Activated CD8-positive, alpha-beta T cell treated with anti-CD3 and anti-CD28 coated beads, Interleukin-2, amount 10 ng/mL, durations not matched to agents 7 days and 5 days (primary cell): ENCODE results near the gene USP48. TPM values are rescaled to one million over a fixed set of nuclear protein-coding genes. Genes with fewer than 3 reads are reported as not detected.

Experiments used
- ATAC-seq: fragments of 150-1000 bp; cut with Tn5 transposase; one replicate; pipeline ENCODE4 v1.10.0; 2021; ENCODE audit warnings: moderate library complexity
- CTCF ChIA-PET: fragments of 350-600 bp; sonication (Branson Sonifier 250); formaldehyde crosslinking; loops from one replicate; lab custom pipeline; 2021; ENCODE audit warnings: antibody characterized with exemption; lab: Charles Lee
- POLR2A ChIA-PET: fragments of 350-600 bp; sonication (Branson Sonifier 250); formaldehyde crosslinking; loops from one replicate; lab custom pipeline; 2021; ENCODE audit warnings: antibody characterized with exemption; lab: Charles Lee
- DNase-seq: peaks from one replicate; pipeline ENCODE4 v3.0.0-alpha.2; 2020
- H3K27ac Mint-ChIP-seq: one replicate; pipeline ENCODE4 v1.8.0; 2021; ENCODE audit warnings: mild to moderate bottlenecking, mixed read lengths
- H3K27me3 Mint-ChIP-seq: one replicate; pipeline ENCODE4 v1.8.0; 2021; ENCODE audit warnings: low read depth, mixed read lengths
- H3K36me3 Mint-ChIP-seq: one replicate; pipeline ENCODE4 v1.8.0; 2021; ENCODE audit warnings: low read depth, mixed read lengths
- H3K4me1 Mint-ChIP-seq: one replicate; pipeline ENCODE4 v1.8.0; 2021; ENCODE audit warnings: low read depth, mixed read lengths
- H3K4me3 Mint-ChIP-seq: one replicate; pipeline ENCODE4 v1.8.0; 2021; ENCODE audit warnings: mild to moderate bottlenecking, mixed read lengths
- H3K9me3 Mint-ChIP-seq: one replicate; pipeline ENCODE4 v1.8.0; 2022; ENCODE audit warnings: mixed read lengths; ENCODE audit not compliant: insufficient read depth
- total RNA-seq, 2 experiments: library from RNA; stranded (reverse); gene quantifications; one replicate each; pipeline ENCODE4 v1.2.3, GENCODE V29; 2021

The USP48 gene
- total RNA-seq, 2 experiments from 2014 or later, result 71.3 to 74.9 TPM

DNA sequence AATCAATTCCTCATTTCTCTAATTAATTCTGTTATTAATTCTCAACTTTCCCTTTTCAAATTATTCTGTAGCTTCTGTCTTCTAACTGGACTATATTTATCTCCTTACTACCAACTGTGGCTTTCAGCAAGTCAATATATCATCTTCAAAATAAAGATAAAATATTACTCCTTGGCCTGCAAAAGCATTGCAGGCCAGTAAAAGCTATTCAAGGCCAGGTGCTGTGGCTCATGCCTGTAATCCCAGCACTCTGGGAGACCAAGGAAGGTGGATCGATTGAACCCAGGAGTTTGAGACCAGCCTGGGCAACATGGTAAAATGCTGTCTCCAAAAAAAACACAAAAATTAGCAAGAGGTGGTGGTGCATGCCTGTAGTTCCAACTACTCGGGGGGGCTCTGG, 27.9 kb downstream of the USP48 start:
- CTCF ChIA-PET, result interaction anchor here (1.6 kb wide), 1 partner anchor 208 kb away, joined by 4 read pairs; no protein-coding TSS in a partner anchor
- POLR2A ChIA-PET, result no interaction called here
- peaks cover 43% of the 10 kb centered on the region for H3K36me3 Mint-ChIP-seq

DNA sequence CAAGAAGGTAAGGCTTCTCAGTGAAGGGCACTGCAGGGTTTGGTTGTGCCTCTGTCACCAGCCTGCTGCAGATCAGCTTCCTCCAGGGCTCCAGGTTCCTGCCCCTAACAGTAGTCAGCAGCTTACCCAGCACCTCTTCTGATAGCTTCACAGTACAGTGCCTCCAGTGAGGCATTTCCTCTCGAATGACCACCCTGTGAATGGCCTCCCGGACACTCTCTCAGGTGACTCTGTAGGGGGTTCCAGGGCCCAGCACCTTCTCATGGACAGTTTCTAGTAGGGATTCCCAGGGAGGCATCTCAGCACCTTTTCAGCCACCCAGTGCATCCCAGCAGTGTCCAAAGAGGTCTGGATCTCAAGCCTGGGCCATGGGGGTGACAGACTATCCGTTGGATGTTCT, 28.4 kb downstream of the USP48 start:
- Mint-ChIP-seq H3K36me3 (peaks cover 46% of the 10 kb centered on the region), H3K27ac (no peak overlapping the region), H3K27me3 (no peaks in the 10 kb centered on the region), H3K4me3 (no peak overlapping the region), H3K4me1 (peaks cover 4% of the 10 kb centered on the region), H3K9me3 (no peaks in the 10 kb centered on the region)
- POLR2A ChIA-PET, result no interaction called here
- CTCF ChIA-PET, result interaction anchor here (1.6 kb wide), 1 partner anchor 209 kb away, joined by 4 read pairs; no protein-coding TSS in a partner anchor
- DNase-seq (no peak), ATAC-seq (no peak)

More for the DNA sequence above, 27.9 kb downstream of the USP48 start:
- no peak overlapping the region for H3K4me3 Mint-ChIP-seq
- ATAC-seq (no peak), DNase-seq (no peak)
- peaks cover 8% of the 10 kb centered on the region for H3K4me1 Mint-ChIP-seq
- no peaks in the 10 kb centered on the region for H3K9me3 Mint-ChIP-seq
- no peaks in the 10 kb centered on the region for H3K27me3 Mint-ChIP-seq
- no peak overlapping the region for H3K27ac Mint-ChIP-seq

DNA sequence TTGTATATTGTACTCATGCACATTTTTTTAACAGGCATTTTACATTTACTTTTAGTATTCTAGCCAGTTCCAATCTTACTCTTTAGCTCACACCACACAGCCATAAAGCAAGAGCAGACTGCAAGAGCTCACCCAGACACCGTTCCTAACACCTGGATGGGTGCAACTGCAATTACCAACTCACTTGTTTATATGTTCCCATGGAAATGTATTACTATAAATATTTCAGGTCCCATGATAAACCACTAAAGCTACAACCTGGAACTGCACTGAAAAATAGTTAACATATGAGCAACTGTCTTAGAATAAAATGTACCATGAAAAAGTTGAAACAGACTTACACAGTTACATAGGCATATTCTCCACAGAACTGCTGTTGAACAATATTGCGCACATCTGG, 30.8 kb downstream of the USP48 start:
- DNase-seq (no peak), ATAC-seq (no peak)
- POLR2A ChIA-PET, result no interaction called here
- Mint-ChIP-seq H3K4me1 (no peaks in the 10 kb centered on the region), H3K27ac (no peak overlapping the region), H3K27me3 (no peaks in the 10 kb centered on the region), H3K36me3 (peaks cover 46% of the 10 kb centered on the region), H3K9me3 (no peaks in the 10 kb centered on the region), H3K4me3 (no peak overlapping the region)
- CTCF ChIA-PET, result no interaction called here

DNA sequence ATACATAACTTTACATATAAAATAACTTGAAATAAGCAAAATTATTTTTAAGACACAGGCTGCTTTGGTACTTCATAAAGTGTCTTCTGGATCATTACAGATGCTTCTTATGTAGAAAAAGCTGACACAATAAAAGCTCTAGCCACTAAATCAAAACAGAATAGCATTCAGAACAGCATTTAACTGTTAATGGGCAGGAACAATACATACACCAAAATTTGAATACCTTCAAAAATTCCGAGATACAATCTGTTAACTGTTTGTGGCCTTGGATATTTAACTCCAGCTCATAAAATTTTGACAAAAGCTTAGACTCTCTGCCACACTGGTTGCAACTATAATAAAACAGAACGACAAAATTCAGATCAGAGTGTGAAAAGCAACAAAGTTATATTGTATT, 31.7 kb downstream of the USP48 start:
- Mint-ChIP-seq H3K4me3 (no peak overlapping the region), H3K27ac (no peak overlapping the region), H3K4me1 (no peaks in the 10 kb centered on the region), H3K36me3 (peaks cover 44% of the 10 kb centered on the region), H3K9me3 (no peaks in the 10 kb centered on the region), H3K27me3 (no peaks in the 10 kb centered on the region)
- ATAC-seq (no peak), DNase-seq (no peak)
- CTCF ChIA-PET, result interaction anchor here (0.7 to 1.2 kb wide), 2 partner anchors 31 to 974 kb away, joined by 4 read pairs; no protein-coding TSS in a partner anchor
- POLR2A ChIA-PET, result interaction anchor here (0.6 kb wide), 1 partner anchor 64 kb away, joined by 3 read pairs; no protein-coding TSS in a partner anchor

DNA sequence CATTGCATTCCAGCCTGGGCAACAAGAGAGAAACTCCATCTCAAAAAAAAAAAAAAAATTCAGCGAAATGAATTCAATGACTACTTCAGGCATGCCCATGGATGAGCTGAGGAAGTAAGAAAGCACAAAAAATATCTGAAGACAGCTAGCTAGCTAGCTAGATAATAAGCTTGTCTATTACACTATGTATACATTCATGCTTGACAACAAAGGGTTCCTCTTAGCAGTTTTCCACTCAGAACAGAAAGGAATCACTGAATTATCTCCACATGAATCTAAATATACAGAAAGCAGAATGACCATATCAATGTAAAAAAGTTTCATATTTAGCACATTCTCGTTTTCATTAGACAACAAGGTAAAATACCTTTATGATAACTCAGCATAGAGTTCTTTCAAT, 32.1 kb downstream of the USP48 start:
- H3K27me3 Mint-ChIP-seq, result no peaks in the 10 kb centered on the region
- H3K36me3 Mint-ChIP-seq, result peaks cover 45% of the 10 kb centered on the region
- H3K4me1 Mint-ChIP-seq, result no peaks in the 10 kb centered on the region
- ATAC-seq (no peak), DNase-seq (no peak)
- POLR2A ChIA-PET, result interaction anchor here (0.6 kb wide), 1 partner anchor 65 kb away, joined by 3 read pairs; no protein-coding TSS in a partner anchor
- no peaks in the 10 kb centered on the region for H3K9me3 Mint-ChIP-seq
- no peak overlapping the region for H3K27ac Mint-ChIP-seq
- H3K4me3 Mint-ChIP-seq, result no peak overlapping the region
- CTCF ChIA-PET, result interaction anchor here (0.7 to 1.2 kb wide), 2 partner anchors 31 to 975 kb away, joined by 4 read pairs; no protein-coding TSS in a partner anchor

DNA sequence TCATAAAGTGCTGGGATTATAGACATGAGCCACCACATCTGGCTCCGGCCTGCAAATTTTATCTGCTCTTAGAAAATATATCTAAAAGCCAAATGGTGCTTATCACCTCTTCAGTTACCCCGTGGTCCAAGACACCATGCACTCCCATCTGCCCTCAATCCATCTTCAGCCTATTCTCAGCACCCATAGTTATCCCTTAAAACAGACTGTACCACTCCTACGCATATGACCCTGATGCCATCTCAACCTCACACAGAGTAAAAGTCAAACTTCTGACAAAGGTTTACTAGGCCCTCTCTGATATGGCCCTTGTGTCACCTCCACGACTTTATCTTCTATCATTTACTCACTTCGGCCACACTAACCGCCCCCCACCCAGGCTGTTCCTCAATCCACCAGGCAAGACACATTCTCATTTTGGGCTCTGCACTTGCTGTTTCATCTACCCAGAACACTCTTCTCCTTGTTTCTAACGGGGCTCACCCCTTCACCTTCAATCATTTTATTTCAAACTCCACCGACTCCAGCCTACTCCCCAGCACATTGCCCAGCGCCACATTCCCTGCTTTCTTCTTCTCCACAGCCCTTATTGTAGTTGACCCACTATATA, 33.0 kb downstream of the USP48 start:
- Mint-ChIP-seq H3K9me3 (no peaks in the 10 kb centered on the region), H3K4me1 (no peaks in the 10 kb centered on the region), H3K27me3 (no peaks in the 10 kb centered on the region), H3K27ac (peak overlapping the region; percentile 62), H3K36me3 (peaks cover 45% of the 10 kb centered on the region), H3K4me3 (no peak overlapping the region)
- ATAC-seq, result no peak
- CTCF ChIA-PET, result no interaction called here
- POLR2A ChIA-PET, result no interaction called here
- DNase-seq, result no peak

DNA sequence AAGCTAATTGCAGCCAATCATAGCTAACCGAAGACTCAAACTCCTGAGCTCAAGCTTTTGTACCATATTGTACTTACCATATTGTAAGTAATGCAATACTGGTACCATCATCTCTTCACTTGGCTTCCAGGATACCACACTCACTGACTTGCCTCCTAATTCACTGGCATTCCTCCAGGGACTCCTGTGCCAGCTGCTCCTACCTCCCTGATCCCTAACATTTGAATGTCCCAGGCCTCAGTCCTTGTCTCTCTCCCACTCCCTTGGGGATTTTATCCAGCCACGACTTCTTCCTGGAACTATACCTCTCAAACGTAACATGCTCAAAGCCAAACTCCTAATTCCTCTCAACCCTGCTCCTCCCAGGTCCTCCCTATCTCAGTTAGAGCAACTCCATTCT, 33.8 kb downstream of the USP48 start:
- Mint-ChIP-seq H3K4me1 (peaks cover under 1% of the 10 kb centered on the region), H3K27me3 (no peaks in the 10 kb centered on the region), H3K36me3 (peaks cover 42% of the 10 kb centered on the region), H3K27ac (no peak overlapping the region), H3K4me3 (no peak overlapping the region), H3K9me3 (no peaks in the 10 kb centered on the region)
- POLR2A ChIA-PET, result no interaction called here
- CTCF ChIA-PET, result no interaction called here
- ATAC-seq (no peak), DNase-seq (no peak)

DNA sequence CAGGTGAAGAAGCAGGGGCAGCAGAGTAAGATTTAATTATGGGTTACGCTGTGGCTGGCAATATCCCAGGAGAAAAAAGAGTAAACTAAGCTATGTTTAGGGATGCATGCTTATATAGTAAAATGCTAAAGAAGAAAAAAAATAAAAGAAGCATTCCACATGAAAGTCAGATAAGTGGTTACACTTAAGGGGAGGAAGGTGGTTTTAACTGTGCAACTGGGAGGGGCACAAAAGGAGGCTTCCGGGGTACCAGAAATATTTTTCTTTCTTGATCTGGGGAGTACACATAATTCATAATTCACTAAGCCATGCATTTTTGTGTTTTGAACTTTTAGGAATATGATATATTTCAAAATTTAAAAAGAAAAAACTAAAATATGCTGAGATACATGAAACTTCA, 39.5 kb downstream of the USP48 start:
- CTCF ChIA-PET, result no interaction called here
- peak; percentile 39 for ATAC-seq

DNA sequence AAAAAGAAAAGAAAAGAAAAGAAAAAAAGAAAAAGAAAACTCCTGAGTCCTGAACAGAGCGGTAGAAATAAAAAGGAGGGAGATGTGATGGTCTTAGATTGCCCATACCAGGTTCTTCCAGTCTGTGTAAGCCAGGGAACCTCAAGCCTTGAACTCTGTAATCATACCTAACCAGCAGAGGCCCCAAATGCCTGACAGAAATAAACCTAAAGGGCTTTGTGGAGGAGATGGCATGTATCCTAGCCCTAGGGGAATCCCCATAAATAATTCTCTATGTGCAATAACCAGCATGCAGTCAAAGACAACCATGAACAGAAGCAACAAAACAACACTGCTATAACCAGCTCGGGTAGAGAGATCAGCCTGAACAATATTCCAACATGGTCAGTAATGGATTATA, 40.4 kb downstream of the USP48 start:
- DNase-seq, result no peak
- Mint-ChIP-seq H3K27me3 (no peaks in the 10 kb centered on the region), H3K36me3 (peaks cover 34% of the 10 kb centered on the region), H3K27ac (no peak overlapping the region), H3K4me3 (no peak overlapping the region), H3K4me1 (peaks cover 33% of the 10 kb centered on the region), H3K9me3 (no peaks in the 10 kb centered on the region)
- ChIA-PET CTCF (no interaction called here), POLR2A (no interaction called here)
- ATAC-seq, result no peak

More for the DNA sequence above, 39.5 kb downstream of the USP48 start:
- peaks cover 34% of the 10 kb centered on the region for H3K36me3 Mint-ChIP-seq
- no peaks in the 10 kb centered on the region for H3K27me3 Mint-ChIP-seq
- H3K4me1 Mint-ChIP-seq, result peaks cover 33% of the 10 kb centered on the region
- H3K9me3 Mint-ChIP-seq, result no peaks in the 10 kb centered on the region
- no peak for DNase-seq
- no peak overlapping the region for H3K4me3 Mint-ChIP-seq
- H3K27ac Mint-ChIP-seq, result peak overlapping the region; percentile 26
- POLR2A ChIA-PET, result no interaction called here

DNA sequence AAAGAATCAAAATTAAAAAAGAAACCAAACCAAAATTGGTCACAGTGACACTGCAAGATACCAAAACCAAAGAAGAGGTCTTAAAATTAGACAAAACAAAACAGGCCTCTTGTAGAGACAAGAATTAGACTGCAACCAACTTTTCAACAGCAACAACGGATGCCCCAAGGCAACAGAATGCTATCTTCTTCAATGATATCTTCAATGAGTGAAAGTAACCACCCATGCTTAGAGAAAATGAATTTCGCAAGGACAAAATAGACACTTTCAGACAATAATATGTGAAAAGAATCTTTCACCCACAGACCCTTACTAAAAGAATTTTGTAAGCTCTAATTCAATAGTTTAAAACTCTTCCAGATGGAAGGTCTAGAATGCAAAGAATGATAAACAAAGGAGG, 41.7 kb downstream of the USP48 start:
- peaks cover 33% of the 10 kb centered on the region for H3K4me1 Mint-ChIP-seq
- DNase-seq, result no peak
- H3K27ac Mint-ChIP-seq, result no peak overlapping the region
- H3K4me3 Mint-ChIP-seq, result no peak overlapping the region
- no peaks in the 10 kb centered on the region for H3K27me3 Mint-ChIP-seq
- ChIA-PET CTCF (no interaction called here), POLR2A (no interaction called here)
- peaks cover 39% of the 10 kb centered on the region for H3K36me3 Mint-ChIP-seq
- ATAC-seq, result no peak
- H3K9me3 Mint-ChIP-seq, result no peaks in the 10 kb centered on the region

DNA sequence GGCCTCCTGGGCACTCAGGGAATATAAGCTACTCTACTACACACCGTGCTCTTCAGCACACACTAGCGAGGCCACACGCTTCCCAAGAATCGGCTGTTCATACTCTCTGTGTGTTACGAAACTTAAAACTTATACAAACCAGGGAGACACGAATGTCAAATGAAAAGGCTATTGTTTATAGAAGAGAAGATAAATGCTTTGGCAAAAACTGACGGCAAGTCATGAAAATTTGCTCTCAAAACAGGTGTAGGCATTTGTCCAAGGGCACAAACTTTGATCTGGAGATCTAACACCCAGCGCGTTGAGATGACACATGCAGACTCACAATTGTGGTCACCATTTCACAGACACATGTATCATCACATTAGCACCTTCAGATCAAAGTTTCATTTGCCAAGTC, 46.1 kb downstream of the USP48 start:
- H3K27ac Mint-ChIP-seq, result no peak overlapping the region
- peaks cover 42% of the 10 kb centered on the region for H3K36me3 Mint-ChIP-seq
- H3K4me3 Mint-ChIP-seq, result no peak overlapping the region
- ChIA-PET CTCF (no interaction called here), POLR2A (no interaction called here)
- peaks cover 18% of the 10 kb centered on the region for H3K4me1 Mint-ChIP-seq
- no peaks in the 10 kb centered on the region for H3K9me3 Mint-ChIP-seq
- no peak for DNase-seq
- H3K27me3 Mint-ChIP-seq, result no peaks in the 10 kb centered on the region
- no peak for ATAC-seq

DNA sequence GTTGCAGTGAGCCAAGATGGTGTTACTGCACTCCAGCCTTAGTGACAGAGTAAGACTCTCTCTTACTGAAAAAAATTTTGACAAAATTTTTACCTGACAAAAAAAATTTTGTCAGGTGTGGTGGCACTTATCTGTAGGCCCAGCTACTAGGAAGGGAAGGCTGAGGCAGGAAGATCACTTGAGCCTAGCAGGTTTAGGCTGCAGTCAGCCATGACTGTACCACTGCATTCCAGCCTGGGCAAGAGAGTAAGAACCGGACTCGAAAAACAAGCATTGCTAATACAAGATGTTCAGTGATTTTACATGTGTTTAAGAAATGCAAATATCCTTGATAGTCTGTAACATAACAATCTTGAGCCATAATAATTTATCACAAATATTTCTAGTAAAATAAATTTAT, 46.9 kb downstream of the USP48 start:
- Mint-ChIP-seq H3K27ac (no peak overlapping the region), H3K9me3 (no peaks in the 10 kb centered on the region), H3K4me1 (peaks cover 14% of the 10 kb centered on the region), H3K27me3 (no peaks in the 10 kb centered on the region), H3K4me3 (no peak overlapping the region), H3K36me3 (peaks cover 46% of the 10 kb centered on the region)
- ATAC-seq (no peak), DNase-seq (no peak)
- CTCF ChIA-PET, result no interaction called here
- POLR2A ChIA-PET, result no interaction called here
